ENCODE measurements around the gene DPYSL3.

- TF ChIP-seq CTCF (IDR thresholded peaks at IDR 0.05; ENCODE audit: low read depth, low read length, poor library complexity, severe bottlenecking) = no peak
- no peak for TF ChIP-seq EZH2phosphoT487 (IDR thresholded peaks at IDR 0.05; ENCODE audit: borderline replicate concordance, low read length)
Measured at GRCh38 chr5:147348046-147348445, 161.8 kb downstream of the DPYSL3 start.

Data from DOHH2 (cell line).